UCSD-AML1 (cell line): ENCODE data around the gene SMC2.

Experiments used
- DNase-seq: peaks from one replicate; lab custom pipeline; 2025; ENCODE audit not compliant: unreplicated experiment; lab: John Stamatoyannopoulos, UW

The SMC2 gene

DNA sequence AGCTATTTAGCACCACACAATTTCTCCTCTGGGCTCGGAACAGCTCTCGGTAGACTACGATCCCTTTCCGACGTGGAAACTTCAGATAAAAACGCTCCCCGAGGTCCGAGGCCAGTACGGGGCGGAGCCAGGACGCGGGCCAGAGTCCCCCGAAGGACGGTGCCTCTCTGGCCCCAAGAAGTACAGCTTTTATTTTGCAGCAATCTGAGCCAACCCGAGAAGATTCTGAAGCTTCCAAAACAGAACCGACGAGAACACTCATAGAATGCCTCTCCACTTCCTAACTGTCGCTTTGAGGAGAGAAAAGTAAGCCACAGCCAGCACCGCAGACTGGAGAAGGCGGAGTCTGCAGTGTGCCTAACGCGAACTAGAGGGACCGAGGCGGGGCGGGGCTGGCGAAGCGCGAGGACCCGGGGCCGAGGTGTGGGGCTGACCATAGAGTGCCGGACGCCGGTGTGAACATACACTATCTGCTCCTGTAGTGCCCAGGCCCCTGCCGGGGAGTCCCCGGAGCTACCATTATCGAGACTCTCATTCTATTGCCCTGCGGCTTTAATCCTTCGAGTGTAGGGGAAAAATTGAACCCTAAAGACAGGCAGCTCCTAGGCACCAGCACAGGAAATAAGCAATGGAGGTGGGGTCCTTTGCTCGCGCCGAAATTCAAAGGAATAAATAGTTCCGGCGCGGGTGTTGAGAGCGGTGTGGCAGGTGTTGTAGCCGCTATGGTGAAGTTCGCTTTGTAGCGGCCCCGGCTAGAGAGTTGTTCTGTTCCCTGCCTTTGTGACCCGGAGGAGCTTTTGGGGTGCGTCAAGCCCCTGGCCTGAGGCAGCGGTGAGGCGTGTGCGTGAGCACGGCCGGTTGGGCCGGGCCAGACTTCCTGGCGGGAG is at the start of gene SMC2:
Gene SMC2 (plus strand): TSS at position 663 of the 887 bp plus-strand sequence. CDS start 1,076 bp downstream, outside the sequence.
- DNase-seq, result peak; percentile 94

DNA sequence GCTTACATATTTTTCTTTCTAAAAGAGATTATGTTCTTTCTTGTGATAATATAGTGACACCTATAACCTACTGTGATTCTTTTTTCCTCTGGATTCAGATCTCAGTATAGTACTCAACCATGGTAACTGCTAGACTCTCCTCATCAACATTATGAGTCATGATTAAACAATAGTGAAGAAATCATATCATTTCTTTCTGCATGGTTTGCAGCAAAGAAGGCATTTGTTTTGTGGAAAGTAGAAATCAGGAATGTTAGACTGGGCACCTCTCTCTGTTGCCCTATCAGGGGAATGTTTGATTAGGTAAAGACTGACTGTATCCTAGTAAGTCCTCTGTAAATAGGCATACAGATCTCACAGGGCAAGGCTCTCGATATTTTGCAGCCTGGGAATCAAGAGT is 25.6 kb upstream of the SMC2 start:
- no peak for DNase-seq

DNA sequence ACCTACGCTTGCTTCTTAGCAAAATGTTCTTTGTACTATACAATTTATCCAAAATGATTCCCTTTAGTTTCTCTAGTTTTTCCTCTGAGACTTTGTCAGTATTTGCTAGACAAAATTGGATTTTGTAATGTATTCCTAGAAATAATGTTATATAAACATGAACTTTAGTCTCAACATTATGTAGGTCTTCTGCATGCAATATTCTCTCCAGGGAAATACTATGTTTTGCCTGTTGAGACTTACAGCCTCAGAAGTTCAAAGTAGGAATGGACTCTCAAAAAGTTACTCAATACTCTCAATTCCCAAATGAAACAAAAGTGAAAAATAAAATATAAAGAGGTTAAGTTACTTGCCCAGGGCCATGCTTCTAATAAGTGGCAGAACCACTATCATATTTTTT is 24.8 kb upstream of the SMC2 start:
- no peak for DNase-seq

DNA sequence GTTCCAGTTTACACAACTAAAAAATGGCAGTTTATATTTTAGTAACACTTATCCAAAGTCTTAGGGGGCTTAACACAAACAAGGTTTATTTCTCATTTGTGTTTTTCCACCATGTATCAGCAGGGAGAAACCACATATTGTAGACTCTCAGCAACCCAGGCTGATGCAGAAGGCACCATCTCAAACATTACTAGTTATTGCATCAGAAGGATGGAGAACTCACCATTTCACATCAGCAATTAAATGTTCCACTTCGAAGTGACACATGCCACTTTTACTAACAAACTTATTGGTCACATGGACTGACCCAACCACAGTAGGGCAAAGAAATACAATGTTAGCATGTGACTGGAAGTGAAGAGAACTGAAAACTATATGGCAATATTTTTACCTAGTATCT is 22.5 kb upstream of the SMC2 start:
- DNase-seq, result no peak

DNA sequence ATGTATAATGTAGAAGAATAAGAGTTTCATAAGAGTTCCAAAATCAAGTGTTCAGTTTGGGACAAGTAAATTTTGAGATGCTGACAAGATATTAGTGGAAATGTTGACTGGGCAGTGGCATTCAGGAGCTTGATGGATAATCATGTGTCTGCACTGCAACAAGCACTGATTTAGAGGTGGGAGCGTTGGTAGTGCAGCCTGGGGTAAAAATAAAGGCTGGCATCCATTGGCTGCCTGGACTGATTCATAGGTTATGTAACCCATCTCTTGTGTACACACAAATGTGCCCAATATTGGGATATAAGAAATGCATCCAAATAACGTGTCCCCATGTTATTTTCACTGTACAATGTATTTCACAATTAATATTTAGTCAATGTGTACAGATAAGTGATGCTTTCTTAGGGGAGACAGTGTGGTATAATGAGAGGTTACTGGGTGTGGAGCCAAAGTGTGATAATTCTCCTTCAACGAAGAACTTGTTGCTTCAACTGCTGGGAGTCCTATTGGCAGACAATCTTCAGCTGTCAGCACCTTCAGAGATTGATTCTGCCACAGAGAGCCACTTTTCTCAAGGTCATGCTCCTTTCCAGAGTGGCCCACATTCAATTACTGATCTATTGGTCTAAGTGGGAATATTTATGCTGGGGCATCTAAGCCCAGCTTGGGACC is 20.9 kb upstream of the SMC2 start:
- no peak for DNase-seq

DNA sequence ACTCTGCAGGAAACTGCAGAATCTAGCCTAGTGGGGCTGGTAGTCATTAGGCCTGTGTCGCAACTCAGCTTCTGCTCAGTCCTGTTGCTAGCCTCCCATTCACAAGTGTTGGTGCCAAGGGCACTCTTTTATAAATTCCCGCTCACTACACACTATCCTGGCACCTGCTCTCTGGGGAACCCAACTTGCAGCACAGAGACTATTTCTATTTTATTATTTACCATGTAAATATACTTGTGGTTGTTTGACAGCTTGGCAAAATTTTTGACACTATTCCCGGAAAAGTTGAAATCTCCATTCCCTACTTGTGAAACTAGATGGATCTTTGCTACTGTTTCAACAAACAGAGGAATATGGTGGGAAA is 20.4 kb upstream of the SMC2 start:
- DNase-seq, result no peak

DNA sequence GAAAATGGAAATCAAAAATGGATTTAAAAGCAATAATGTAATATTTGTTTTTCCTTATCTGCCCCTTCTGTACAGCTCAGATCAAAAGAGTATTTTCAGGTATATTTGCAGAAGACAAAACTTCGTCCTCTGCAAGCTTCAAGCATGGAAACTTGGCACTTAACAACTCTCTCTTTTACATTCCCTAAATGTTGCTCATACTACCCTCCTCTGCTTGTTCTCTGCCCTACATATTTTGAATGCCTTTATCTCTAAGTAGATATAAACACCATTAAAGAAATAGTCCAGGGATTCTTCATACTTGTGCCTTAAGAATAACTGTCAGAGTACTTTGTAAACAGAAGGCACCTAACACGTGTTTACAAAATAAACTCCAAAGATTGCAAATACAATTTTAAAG is 19.2 kb upstream of the SMC2 start:
- DNase-seq, result no peak

DNA sequence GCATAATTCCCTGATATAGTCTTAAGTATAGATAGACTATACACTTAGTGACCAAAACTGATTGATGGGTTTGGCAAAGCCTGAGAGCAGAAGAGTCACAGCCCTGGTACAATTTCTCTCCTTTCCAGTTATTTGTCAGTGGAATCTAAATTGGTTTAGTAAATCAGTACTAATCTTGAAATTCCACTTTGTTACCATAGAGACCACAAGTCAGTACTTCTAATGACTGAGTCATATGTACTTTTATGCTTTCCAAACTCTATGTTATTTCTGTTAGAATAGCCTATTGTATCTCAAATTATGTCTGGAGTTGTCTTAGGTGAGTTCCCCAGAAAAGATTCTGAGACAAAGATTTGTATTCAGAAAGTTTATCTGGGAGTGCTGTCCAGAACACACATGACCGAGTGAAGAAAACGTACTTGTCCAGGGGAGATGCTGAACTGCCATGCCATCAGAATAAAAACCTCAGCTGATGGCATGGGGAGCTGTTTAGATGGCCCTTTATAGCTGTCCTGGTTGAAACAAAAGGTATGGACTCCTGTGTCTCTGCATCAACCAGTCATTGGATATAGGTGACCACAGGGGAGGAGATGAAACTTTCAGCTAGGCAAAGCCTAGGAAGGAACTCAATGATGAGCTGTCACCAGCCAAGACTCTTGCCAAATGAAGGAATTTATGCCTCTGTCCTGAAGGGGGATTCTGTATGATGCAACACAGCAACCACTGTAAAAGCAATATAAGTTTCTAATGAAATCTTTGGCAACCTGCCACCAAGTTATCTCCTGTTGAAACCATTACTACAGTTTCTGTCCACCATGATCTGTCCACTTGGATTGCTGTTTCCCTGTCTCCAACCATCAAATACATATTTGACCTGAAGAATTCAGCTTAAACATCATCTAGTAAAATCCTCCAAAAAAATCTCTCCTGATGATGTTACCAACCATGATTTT is 18.0 kb upstream of the SMC2 start:
- DNase-seq, result no peak

DNA sequence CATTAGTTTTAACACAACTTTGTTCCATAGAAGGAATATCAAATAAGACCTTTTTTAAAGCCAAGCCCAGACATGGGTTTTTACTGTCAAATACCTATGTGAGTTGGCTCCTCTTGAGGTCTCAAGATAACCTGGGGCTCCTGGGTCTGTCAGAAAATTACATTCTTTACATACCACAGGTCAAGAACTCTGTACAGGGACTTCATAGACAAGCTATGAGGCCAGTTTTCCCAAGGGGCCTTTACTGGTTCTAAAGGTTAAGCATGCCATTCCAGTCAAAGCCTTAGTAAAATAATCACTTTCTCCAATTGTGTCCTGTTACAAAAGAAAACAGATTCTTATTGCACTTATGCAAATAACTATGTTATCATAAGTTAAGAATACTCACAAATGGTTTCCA is 15.5 kb upstream of the SMC2 start:
- no peak for DNase-seq

DNA sequence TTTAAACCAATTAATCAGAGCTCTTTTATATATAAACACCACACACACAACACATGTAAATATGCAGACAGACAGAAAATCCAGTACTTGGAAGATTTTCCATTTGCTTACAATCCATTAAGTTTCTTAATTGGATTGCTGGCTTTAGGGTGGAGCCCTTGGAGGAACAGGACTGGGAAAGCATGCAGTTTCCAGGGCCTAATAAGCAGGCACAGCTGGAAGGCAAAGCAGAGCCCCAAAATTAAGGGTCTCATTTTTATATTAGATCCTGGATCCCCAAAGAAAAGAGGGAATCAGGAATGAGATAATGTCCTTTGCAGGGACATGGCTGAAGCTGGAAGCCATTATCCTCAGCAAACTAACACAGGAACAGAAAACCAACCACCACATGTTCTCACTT is 13.1 kb upstream of the SMC2 start:
- no peak for DNase-seq

DNA sequence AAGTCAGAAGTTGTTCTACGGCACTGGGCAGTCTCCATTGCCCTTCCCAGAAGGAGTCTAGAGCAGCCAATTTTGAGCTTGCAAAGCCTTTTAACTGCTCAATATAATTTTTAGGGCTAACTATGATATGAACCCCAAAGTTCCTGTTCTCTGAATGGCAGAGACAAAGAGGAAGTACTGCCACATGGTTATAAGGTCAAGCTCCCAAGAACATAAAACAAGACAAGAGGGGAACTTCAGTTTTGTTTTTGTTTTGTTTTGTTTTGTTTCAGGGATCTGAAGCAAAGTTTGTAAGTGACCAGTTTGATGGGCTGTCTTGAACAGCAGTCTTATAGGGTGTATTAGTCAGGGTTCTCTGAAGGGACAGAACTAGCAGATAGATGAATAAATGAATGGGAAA is 11.9 kb upstream of the SMC2 start:
- no peak for DNase-seq

DNA sequence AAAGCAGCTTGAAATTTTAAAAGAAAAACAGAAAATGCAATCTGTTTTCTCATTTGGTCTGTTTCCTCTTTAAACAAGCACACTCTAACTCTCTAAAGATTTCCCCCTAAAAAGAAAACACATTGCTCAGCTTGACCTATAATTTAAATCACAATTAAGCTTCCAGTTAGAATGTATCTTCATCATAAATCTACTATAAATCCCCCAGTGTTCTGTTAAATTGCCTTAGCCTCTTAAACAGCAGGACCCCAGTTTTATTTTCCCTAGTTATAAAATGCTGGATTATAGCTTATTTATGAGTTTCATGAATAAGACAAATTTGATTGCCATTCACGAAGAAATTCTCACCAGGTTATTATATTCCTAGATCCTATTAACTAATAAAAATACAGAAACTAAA is 8.6 kb upstream of the SMC2 start:
- no peak for DNase-seq

DNA sequence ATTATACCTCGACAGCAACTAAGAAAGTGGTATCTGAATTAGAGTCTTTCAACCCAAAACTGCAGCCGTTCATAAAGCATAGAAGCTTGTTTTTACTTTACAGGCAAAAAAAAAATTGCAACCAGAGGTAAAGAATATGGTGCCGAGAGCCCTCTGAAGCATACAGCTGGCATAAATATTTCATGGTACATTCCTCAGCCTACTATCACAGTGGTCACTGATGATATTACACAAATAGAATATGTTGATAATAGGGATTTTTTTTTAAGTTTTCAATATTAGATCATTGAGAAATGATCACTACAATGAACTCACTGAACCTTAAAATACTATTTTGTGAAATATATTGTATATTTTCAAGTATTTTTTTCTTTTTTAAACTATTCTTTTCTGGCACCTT is 6.2 kb upstream of the SMC2 start:
- DNase-seq, result no peak

DNA sequence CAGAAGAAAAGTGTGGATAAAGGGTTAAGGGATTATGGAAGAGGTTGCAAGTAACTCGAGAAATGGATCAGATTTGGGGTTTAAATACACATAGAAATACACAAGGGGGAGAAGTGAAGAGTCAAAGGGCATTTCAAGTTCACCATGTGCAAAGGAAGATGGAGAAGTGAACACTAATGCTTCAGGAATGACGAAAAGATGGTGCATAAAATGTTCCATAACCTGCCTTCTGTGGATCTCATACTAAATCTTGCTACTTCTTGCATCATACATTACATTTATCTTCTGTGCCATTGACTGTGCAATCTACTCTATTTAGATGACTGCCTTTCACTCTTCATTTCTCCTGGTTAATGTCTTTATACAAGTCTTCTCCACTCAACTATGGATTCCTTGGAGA is 5.7 kb upstream of the SMC2 start:
- no peak for DNase-seq

DNA sequence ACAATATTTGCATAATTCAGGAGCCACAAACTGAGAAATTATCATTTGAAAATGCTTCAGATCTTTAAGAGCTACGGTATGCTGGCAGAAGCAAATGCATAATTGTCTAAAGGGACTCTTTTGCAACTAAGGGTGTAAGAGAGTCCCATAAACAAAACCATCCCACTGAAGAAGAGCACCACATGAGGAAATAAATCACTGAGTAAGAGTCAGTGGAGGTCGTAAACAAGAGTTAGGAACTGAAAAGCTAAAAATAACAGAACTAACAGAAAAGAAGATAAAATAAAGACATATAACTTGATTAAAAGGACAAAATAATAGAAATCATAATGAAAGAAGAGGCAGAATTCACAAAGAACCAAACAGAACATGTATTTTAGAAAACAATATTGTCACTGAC is 3.5 kb upstream of the SMC2 start:
- DNase-seq, result no peak

DNA sequence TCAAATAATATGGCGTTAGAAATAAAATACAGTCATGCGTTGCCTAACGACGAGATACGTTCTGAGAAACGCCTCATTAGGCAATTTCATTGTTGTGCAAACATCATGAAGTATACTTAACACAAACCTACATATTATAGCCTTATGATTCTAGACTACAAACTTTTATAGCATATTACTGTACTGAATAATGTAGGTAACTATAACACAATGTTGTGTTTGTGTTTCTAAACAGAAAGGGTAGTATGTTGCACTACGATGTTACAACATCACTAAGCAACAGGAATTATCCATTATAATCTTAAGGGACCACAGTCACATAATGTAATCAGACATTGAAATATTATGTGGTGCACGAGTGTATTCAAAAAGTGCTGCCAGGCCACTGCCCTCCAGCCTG is 3.0 kb upstream of the SMC2 start:
- no peak for DNase-seq

DNA sequence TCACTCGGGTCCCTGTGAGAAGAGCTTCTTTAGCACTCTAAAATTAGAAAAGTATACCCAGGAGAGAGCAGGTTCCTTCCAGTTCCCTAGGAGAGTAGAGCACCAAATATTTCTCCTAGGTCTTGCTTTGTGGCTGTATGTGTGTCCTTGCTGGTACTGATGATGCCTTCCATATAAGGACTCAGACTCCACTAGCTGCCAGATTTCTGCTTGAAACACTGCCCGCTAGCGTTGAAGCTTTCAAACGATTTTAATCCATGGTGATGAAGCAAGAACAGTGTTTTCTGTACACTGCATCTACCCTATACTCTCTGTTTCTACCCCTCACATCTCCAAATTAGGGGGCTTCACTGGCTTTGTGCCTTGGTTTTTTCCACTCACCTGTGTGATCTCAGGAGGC is 2.4 kb upstream of the SMC2 start:
- DNase-seq, result peak; percentile 9

DNA sequence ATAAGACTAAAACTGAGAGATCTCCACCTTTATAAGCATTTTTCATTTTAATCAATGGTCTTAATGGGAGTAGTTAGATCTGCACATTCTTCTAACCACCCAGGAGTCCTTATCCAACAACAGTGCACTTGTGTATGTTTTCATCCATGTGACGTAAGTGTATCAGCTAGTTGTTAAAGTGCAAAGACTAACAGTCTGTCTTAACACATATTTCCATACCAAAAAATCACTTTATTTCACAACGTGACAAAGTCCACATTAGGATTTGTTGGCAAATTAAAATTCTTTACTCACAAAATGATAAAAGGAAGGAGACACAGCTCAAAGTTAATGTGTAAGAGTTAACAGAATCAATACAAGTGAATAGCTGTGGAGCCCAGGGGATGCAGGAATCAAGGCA is 1.9 kb upstream of the SMC2 start:
- no peak for DNase-seq

DNA sequence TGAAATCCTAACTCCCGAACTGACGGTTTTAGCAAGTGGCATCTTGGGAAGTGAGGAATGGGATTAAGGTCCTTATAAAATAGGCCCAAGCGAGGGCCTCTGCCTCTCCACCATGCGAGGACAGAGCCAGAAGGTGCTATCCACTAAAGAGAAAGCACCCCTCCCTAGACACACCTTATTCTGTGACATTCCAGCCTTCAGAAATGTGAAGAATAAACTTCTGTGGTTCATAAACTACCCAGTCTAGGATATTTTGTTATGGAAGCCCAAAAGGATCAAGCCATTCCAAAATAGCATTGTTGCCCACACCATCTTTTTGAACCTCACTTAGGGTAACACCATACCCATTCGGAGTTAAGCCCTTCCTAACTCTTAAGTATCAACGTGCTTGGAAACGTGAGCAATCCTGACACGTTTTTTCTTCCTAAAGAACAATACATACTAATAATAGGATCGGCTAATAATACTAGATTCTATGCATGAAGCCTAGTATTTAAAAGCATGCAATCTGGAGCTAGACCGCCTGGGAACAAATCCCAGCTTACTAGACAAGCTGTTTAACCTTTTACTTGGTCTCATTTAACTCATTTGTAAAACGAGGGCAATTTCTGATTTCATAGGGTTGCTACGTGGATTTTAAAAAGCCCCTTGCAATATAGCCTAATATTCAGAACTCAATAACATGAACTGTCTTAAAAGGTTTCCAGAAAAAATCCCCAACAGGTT is 1.1 kb upstream of the SMC2 start:
- DNase-seq, result no peak

DNA sequence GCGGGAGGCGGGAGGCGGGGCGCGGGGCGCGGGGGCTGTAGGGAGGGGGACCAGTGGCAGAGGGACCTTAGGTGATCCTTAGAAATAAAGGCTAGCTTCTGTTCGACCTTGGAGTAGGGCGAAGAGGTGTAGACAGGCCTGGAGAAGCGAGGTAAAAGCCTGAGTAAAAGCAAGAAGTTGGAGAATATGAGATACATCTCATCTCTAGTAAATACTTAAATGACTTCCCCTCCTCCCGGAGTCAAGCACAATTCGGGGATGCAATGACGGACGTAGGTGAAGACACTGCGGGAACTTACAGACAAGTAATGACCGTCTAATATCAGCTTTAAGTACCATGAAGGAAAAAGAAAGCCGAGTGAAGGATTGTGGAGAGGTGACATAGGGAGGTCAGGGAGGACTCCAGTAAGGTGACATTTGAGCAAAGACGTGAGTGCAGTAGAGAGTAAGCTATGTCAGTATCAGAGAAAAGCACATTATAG is 466 bp downstream of the SMC2 start:
- DNase-seq, result no peak

DNA sequence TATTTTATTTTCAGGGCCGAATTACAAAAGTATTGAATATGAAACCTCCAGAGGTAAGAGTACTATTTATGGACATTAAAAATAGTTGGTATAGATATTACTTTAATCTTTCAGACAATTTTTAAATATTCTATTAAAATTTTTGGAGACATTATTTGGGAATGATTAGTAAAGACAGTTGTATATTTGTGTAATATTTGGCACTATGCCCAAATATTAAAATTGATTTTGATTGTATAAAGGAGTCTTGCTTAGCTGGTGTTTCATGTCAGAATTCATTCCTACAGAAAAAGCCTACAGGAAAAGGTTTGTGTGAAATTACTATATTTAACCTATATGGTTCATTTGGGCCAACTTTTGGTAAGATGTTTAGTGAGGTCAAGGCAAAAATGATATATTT is 5.5 kb downstream of the SMC2 start:
- no peak for DNase-seq
